ENCODE measurements around the gene HSD11B2.

HSD11B2 gene

GRCh38 chr16:67430977-67431774 lies at the start of gene HSD11B2:
TSS of gene HSD11B2 (plus strand) at chr16:67431121. CDS start at chr16:67431249, 128 bp downstream.
- DNase-seq = peak; percentile 58

GRCh38 chr16:67383284-67383683 lies 47.6 kb upstream of the HSD11B2 start:
- no peak for DNase-seq

- DNase-seq = peak; percentile 20
Measured at GRCh38 chr16:67384778-67385510, 46.0 kb upstream of the HSD11B2 start.

DNA sequence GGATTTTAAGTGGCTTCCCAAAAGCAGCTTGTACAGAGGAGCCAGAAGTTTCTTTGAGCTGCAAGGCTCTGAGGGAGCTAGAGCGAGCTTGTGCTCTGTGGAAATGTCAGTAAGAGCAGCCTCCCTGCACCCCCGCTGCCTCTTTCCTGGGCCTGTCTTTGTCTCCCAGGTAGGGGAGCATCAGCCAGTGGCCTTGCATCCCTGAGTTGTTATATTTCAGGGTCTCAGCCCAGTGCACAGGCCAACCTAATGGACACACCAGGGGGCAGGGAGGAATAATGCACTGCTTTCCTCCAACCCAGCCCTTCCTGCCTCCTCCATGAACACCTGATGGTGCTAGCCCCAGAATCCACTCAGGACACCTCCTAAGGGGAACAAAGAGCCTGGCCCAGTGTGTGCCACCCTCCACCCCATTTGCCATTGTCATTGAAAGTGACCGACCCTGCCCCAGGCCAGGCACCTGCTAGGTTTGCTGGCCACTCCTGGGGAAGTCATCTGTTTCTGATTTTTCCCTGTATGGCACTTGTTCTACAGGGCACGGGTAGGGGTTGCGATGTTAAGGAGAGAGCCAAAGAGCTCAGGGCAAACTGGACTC lies 44.0 kb upstream of the HSD11B2 start:
- no peak for DNase-seq

DNA sequence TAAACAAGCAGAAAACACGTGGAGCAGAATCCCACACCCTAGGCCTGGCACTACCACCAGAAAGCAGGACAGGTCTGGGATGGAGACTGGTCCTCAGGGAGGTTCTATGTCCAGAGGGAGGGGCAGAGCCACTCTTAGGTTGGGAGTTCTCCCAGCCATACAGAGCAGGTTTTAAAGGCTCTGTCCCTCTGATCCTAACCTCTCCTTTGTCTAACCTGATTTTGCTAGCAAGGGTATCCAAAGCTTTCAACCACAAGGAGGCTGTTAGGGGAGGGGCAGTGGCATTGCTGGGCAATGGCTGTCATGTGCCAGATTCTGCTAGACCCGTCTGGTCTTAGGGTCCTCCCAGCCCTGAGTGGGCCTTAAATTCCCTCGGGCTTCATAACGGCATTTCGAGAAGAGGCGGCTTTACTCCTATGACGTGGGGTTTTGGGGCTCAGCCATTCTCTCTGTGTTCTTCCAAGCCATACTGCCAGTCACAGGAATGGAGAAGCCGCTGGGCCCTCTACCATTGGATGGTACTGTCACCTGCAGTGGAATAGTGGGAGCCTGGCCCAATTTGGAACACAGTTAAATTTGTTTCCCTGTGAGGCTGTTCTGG lies 43.3 kb upstream of the HSD11B2 start:
- DNase-seq = no peak

DNA sequence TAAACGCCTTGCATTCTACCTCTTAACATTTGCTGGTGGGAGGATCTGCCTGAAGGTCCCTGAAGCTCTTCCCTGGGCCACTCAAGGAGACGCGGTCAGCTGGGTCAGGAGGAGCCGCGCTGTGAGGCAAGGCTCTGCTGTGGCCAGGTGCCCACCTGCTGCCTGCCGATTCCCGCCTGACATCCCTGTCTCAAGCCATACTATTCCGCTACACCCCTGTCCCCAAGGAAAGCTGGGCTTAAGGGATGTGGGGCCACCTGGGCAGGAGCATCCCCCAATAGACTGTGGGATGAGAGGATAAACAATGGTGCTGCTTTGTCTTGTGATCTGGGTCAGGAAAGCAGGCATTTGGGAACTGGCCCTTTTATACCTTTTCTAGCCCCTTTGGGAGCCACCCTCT lies 42.7 kb upstream of the HSD11B2 start:
- no peak for DNase-seq

DNA sequence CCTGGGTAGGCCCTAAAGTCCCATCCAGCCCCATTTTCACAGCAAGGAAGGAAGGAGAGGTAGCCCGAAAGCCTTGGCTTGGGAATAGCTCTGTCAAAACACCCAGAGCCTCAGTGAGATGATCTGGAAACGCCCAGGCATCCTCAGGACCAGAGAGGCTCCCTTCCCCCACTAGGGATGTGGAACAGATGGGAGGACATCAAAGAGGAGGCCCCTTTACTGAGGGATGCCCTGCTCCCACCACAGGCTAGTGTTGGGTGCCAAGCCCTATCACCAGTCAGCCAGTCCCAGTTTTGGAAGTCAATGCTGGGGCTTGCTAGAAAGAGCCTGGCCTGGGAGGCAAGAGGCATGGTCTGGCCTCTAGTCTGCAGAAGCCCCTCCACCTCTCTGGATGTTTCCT lies 42.3 kb upstream of the HSD11B2 start:
- DNase-seq = peak; percentile 41

- no peak for DNase-seq
Measured at GRCh38 chr16:67389911-67390815, 40.8 kb upstream of the HSD11B2 start.

- no peak for DNase-seq
Measured at GRCh38 chr16:67390816-67391423, 40.0 kb upstream of the HSD11B2 start.

GRCh38 chr16:67391424-67392300 lies 39.3 kb upstream of the HSD11B2 start:
- no peak for DNase-seq

GRCh38 chr16:67392301-67393059 lies 38.4 kb upstream of the HSD11B2 start:
- DNase-seq = no peak

GRCh38 chr16:67393111-67393787 lies 37.7 kb upstream of the HSD11B2 start, which contains the start of gene TPPP3:
TSS of gene TPPP3 (minus strand) at chr16:67393498. CDS start at chr16:67391111, 2,387 bp downstream.
- peak; percentile 77 for DNase-seq

GRCh38 chr16:67393788-67394154 lies 37.1 kb upstream of the HSD11B2 start:
- peak; percentile 41 for DNase-seq

DNA sequence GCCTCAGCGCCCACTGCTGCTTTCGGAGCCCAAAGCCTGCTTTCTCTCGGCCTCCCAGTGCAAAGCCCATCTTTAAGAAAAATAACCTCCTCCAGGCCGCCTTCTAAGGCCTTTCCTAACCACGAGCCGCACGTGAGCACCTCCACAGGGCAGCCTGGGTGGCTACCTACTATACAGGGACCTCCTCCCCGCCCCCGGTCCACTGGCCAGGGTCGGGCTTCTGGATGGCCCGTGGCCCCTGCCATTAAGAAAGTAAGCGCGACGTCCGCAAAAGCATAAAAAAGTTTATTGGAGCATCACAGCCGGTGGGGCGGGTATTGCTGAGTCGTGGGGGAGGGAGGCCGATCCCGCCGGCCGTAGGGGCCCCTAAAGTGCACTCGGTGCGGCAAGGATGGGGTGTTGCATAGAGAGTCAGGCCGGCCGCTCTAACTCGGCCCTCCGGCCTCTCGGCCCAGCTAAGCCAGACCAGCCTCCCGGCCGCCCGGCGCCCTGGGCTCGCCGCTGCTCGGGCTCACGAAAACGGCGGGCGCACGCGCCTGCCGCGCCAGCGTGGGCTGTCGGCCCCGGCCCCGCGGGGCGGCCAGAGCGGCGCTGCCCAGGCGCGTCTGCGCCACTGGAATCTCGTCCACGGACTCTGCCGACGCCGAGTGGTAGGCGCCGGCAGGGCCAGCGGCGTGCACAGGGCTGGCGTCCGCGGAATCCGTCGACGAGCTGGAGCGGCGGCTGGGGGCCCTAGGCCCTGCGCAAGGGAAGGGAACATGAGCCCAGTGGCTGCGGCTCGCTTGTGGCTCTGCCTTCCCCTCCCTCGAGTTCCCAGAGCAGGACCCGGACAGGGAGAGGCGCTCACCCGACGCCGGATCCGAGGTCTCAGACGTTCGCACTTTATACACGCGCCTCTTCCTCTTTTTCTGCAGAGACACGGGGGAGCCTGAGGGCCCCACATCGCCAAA lies 36.5 kb upstream of the HSD11B2 start:
- DNase-seq = no peak

DNA sequence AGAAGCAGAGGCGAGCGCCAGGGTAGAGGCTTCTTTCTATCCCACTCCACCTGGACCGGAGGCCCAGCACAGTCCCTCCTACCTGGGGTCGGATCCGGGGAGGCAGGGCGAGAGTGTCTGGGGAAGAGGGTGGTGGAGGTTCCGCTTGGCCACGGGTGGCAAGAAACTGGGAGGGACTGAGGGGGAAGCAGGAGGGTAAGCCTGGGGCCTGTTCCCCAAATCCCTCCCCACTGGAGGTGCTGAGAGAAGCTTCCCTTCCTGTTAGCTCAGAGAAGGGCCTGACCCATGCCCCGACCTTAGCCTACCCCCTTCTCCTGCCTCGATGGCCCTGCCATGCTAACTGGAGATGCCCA lies 35.8 kb upstream of the HSD11B2 start:
- DNase-seq = no peak

DNA sequence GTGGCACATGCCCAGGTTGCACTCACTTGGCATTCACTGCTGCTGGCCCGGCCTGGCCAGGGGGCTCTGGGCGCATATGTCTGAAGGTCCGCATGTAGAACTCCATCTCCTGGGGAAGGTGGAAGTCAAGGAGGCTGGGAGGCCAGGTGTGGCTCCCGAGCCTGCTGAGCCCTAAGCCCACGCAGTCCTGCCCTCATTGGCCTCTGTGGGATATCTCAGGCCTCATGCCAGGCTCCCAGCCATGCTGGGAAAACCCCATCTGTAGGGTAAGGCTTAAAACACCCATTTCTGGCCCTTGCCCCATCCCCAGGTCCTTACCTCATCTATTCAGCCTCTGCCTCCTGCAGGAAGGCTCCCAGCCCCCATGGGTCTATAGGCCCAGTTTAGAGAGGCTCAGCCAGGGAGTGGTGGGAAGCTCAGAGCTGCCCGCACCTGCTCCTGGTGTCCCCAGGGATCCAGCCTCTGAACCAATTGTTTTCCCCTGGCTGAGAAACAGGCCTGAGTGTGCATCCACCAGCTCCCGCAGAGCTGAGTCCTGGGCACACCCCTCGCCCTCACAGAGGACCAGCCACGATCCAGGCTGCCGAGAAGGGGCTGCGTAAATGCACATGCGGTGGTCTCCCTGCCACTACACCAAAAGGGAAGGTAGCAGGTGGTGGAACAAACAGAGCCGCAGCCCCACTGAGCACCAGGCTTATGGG lies 35.3 kb upstream of the HSD11B2 start:
- DNase-seq = peak; percentile 94
